ENCODE measurements around the gene ARHGEF26.

The ARHGEF26 gene

GRCh38 chr3:154182975-154183374 is 61.8 kb downstream of the ARHGEF26 start:
- no peaks in the 10 kb centered on the region for H3K36me3 ChIP-seq (ENCODE audit: insufficient read depth, low read length)
- H3K4me1 ChIP-seq (ENCODE audit: insufficient read depth, low read length): no peaks in the 10 kb centered on the region
- H3K9ac ChIP-seq (ENCODE audit: low read depth, low read length): no peak overlapping the region
- H3K9me3 ChIP-seq (ENCODE audit: control insufficient read depth, insufficient read depth, low read length): no peaks in the 10 kb centered on the region

GRCh38 chr3:154184582-154184981 is 63.4 kb downstream of the ARHGEF26 start:
- H3K36me3 ChIP-seq (ENCODE audit: insufficient read depth, low read length): no peaks in the 10 kb centered on the region
- no peaks in the 10 kb centered on the region for H3K9me3 ChIP-seq (ENCODE audit: control insufficient read depth, insufficient read depth, low read length)
- no peaks in the 10 kb centered on the region for H3K4me1 ChIP-seq (ENCODE audit: insufficient read depth, low read length)
- no peak overlapping the region for H3K9ac ChIP-seq (ENCODE audit: low read depth, low read length)

GRCh38 chr3:154188437-154188836 is 67.2 kb downstream of the ARHGEF26 start:
- H3K9me3 ChIP-seq (ENCODE audit: control insufficient read depth, insufficient read depth, low read length): no peaks in the 10 kb centered on the region

GRCh38 chr3:154188846-154189245 is 67.7 kb downstream of the ARHGEF26 start:
- no peaks in the 10 kb centered on the region for H3K4me1 ChIP-seq (ENCODE audit: insufficient read depth, low read length)
- no peaks in the 10 kb centered on the region for H3K9me3 ChIP-seq (ENCODE audit: control insufficient read depth, insufficient read depth, low read length)
- H3K9ac ChIP-seq (ENCODE audit: low read depth, low read length): no peak overlapping the region
- no peaks in the 10 kb centered on the region for H3K36me3 ChIP-seq (ENCODE audit: insufficient read depth, low read length)

More at GRCh38 chr3:154188437-154188836, 67.2 kb downstream of the ARHGEF26 start:
- Histone ChIP-seq H3K4me1 (ENCODE audit: insufficient read depth, low read length) (no peaks in the 10 kb centered on the region), H3K36me3 (ENCODE audit: insufficient read depth, low read length) (no peaks in the 10 kb centered on the region), H3K9ac (ENCODE audit: low read depth, low read length) (no peak overlapping the region)

GRCh38 chr3:154191520-154191919 is 70.3 kb downstream of the ARHGEF26 start:
- H3K36me3 ChIP-seq (ENCODE audit: insufficient read depth, low read length): no peaks in the 10 kb centered on the region
- no peaks in the 10 kb centered on the region for H3K9me3 ChIP-seq (ENCODE audit: control insufficient read depth, insufficient read depth, low read length)
- peaks cover 11% of the 10 kb centered on the region; the same call in 1 of the 2 replicates for H3K4me1 ChIP-seq (ENCODE audit: insufficient read depth, low read length)
- no peak overlapping the region for H3K9ac ChIP-seq (ENCODE audit: low read depth, low read length)

- peaks cover 11% of the 10 kb centered on the region; the same call in 1 of the 2 replicates for H3K4me1 ChIP-seq (ENCODE audit: insufficient read depth, low read length)
- H3K9me3 ChIP-seq (ENCODE audit: control insufficient read depth, insufficient read depth, low read length): no peaks in the 10 kb centered on the region
- no peak overlapping the region for H3K9ac ChIP-seq (ENCODE audit: low read depth, low read length)
- no peaks in the 10 kb centered on the region for H3K36me3 ChIP-seq (ENCODE audit: insufficient read depth, low read length)
Measured at GRCh38 chr3:154192225-154192624, 71.0 kb downstream of the ARHGEF26 start.

- Histone ChIP-seq H3K36me3 (ENCODE audit: insufficient read depth, low read length) (no peaks in the 10 kb centered on the region), H3K4me1 (ENCODE audit: insufficient read depth, low read length) (peaks cover 11% of the 10 kb centered on the region; the same call in 1 of the 2 replicates), H3K9me3 (ENCODE audit: control insufficient read depth, insufficient read depth, low read length) (no peaks in the 10 kb centered on the region), H3K9ac (ENCODE audit: low read depth, low read length) (no peak overlapping the region)
Measured at GRCh38 chr3:154193000-154193615, 71.9 kb downstream of the ARHGEF26 start.

- H3K9ac ChIP-seq (ENCODE audit: low read depth, low read length): no peak overlapping the region
- H3K4me1 ChIP-seq (ENCODE audit: insufficient read depth, low read length): peaks cover 11% of the 10 kb centered on the region; the same call in 1 of the 2 replicates
- no peaks in the 10 kb centered on the region for H3K36me3 ChIP-seq (ENCODE audit: insufficient read depth, low read length)
- no peaks in the 10 kb centered on the region for H3K9me3 ChIP-seq (ENCODE audit: control insufficient read depth, insufficient read depth, low read length)
Measured at GRCh38 chr3:154194877-154195276, 73.7 kb downstream of the ARHGEF26 start.

- Histone ChIP-seq H3K9me3 (ENCODE audit: control insufficient read depth, insufficient read depth, low read length) (no peaks in the 10 kb centered on the region), H3K4me1 (ENCODE audit: insufficient read depth, low read length) (peaks cover 11% of the 10 kb centered on the region; the same call in 1 of the 2 replicates), H3K9ac (ENCODE audit: low read depth, low read length) (no peak overlapping the region), H3K36me3 (ENCODE audit: insufficient read depth, low read length) (no peaks in the 10 kb centered on the region)
Measured at GRCh38 chr3:154195620-154196356, 74.6 kb downstream of the ARHGEF26 start.

- no peaks in the 10 kb centered on the region for H3K36me3 ChIP-seq (ENCODE audit: insufficient read depth, low read length)
- no peaks in the 10 kb centered on the region for H3K9me3 ChIP-seq (ENCODE audit: control insufficient read depth, insufficient read depth, low read length)
- H3K9ac ChIP-seq (ENCODE audit: low read depth, low read length): no peak overlapping the region
- H3K4me1 ChIP-seq (ENCODE audit: insufficient read depth, low read length): peaks cover 11% of the 10 kb centered on the region; the same call in 1 of the 2 replicates
Measured at GRCh38 chr3:154197751-154198150, 76.6 kb downstream of the ARHGEF26 start.

- Histone ChIP-seq H3K4me1 (ENCODE audit: insufficient read depth, low read length) (no peaks in the 10 kb centered on the region), H3K9ac (ENCODE audit: low read depth, low read length) (no peak overlapping the region), H3K9me3 (ENCODE audit: control insufficient read depth, insufficient read depth, low read length) (no peaks in the 10 kb centered on the region), H3K36me3 (ENCODE audit: insufficient read depth, low read length) (no peaks in the 10 kb centered on the region; the same call in 1 of the 2 replicates)
Measured at GRCh38 chr3:154209499-154209898, 88.3 kb downstream of the ARHGEF26 start.

GRCh38 chr3:154210986-154211385 is 89.8 kb downstream of the ARHGEF26 start:
- Histone ChIP-seq H3K9ac (ENCODE audit: low read depth, low read length) (no peak overlapping the region), H3K36me3 (ENCODE audit: insufficient read depth, low read length) (no peaks in the 10 kb centered on the region; the same call in 1 of the 2 replicates), H3K9me3 (ENCODE audit: control insufficient read depth, insufficient read depth, low read length) (no peaks in the 10 kb centered on the region), H3K4me1 (ENCODE audit: insufficient read depth, low read length) (no peaks in the 10 kb centered on the region)

- Histone ChIP-seq H3K36me3 (ENCODE audit: insufficient read depth, low read length) (no peaks in the 10 kb centered on the region; the same call in 1 of the 2 replicates), H3K4me1 (ENCODE audit: insufficient read depth, low read length) (no peaks in the 10 kb centered on the region), H3K9me3 (ENCODE audit: control insufficient read depth, insufficient read depth, low read length) (no peaks in the 10 kb centered on the region), H3K9ac (ENCODE audit: low read depth, low read length) (no peak overlapping the region)
Measured at GRCh38 chr3:154214306-154214705, 93.1 kb downstream of the ARHGEF26 start.

GRCh38 chr3:154217671-154218070 is 96.5 kb downstream of the ARHGEF26 start:
- H3K9me3 ChIP-seq (ENCODE audit: control insufficient read depth, insufficient read depth, low read length): no peaks in the 10 kb centered on the region

GRCh38 chr3:154218728-154219127 is 97.5 kb downstream of the ARHGEF26 start:
- Histone ChIP-seq H3K36me3 (ENCODE audit: insufficient read depth, low read length) (no peaks in the 10 kb centered on the region), H3K4me1 (ENCODE audit: insufficient read depth, low read length) (no peaks in the 10 kb centered on the region), H3K9me3 (ENCODE audit: control insufficient read depth, insufficient read depth, low read length) (no peaks in the 10 kb centered on the region), H3K9ac (ENCODE audit: low read depth, low read length) (no peak overlapping the region)

More at GRCh38 chr3:154217671-154218070, 96.5 kb downstream of the ARHGEF26 start:
- Histone ChIP-seq H3K9ac (ENCODE audit: low read depth, low read length) (no peak overlapping the region), H3K36me3 (ENCODE audit: insufficient read depth, low read length) (no peaks in the 10 kb centered on the region), H3K4me1 (ENCODE audit: insufficient read depth, low read length) (no peaks in the 10 kb centered on the region)
